Stomach (tissue), 9 donors: Measurements from ENCODE around the gene TFEB. TPM values are rescaled to one million over a fixed set of nuclear protein-coding genes. Genes with fewer than 3 reads are reported as not detected.
A peak's percentile ranks its signal among the peaks of the same experiment; 100 is the strongest.

Experiments used
- DNase-seq, 2 donors: peaks; one replicate each; pipeline versions ENCODE4 v3.0.0 to v3.0.0-alpha.2; 2013 to 2019
- H3K27ac ChIP-seq, 5 donors: fragments of 200-600 bp in 4 of 5; sonication (generic) in 4 of 5; one replicate each; pipeline ENCODE4 v1.5.1; 2013 to 2019; ENCODE audit warnings: mild to moderate bottlenecking in 1 of 5, moderate library complexity in 1 of 5
- H3K27me3 ChIP-seq, 3 donors: fragments of 200-600 bp; sonication (generic); one replicate each; pipeline ENCODE4 v1.5.1; 2017 to 2019; ENCODE audit warnings: mixed run types in 1 of 3
- H3K36me3 ChIP-seq, 4 donors: fragments of 200-600 bp; sonication (generic); 1 replicate in 3 of 4; 2 replicates in 1 of 4; pipeline ENCODE4 v1.5.1; 2016 to 2019
- H3K4me1 ChIP-seq, 4 donors: fragments of 200-600 bp; sonication (generic); one replicate each; pipeline ENCODE4 v1.5.1; 2016 to 2019
- H3K4me3 ChIP-seq, 4 donors: fragments of 200-600 bp; sonication (generic) in 3 of 4; one replicate each; pipeline ENCODE4 v1.5.1; 2016 to 2019; ENCODE audit warnings: mild to moderate bottlenecking in 1 of 4
- H3K9me3 ChIP-seq, 4 donors: fragments of 200-600 bp; sonication (generic); one replicate each; pipeline ENCODE4 v1.5.1; 2016 to 2019
- EP300 ChIP-seq: sonication (generic); formaldehyde crosslinking; IDR thresholded peaks from one replicate; pipeline ENCODE4 v1.6.1; 2017; ENCODE audit warnings: antibody characterized with exemption
- POLR2A ChIP-seq, 4 donors: fragments of 450-650 bp; IDR thresholded peaks; one replicate each; pipeline ENCODE4 v1.6.1; 2016; ENCODE audit warnings: antibody characterized with exemption in 4 of 4, control low read depth in 2 of 4, mild to moderate bottlenecking in 1 of 4, moderate library complexity in 1 of 4
- POLR2AphosphoS5 ChIP-seq, 3 donors: sonication (generic); formaldehyde crosslinking; IDR thresholded peaks; one replicate each; pipeline ENCODE4 v1.6.1; 2016; ENCODE audit warnings: antibody characterized with exemption in 3 of 3
- WGBS, 5 donors: extraction: QIAGEN DNeasy Blood & Tissue Kit in 3 of 5; methylation state at CpG; one replicate each; pipeline versions ENCODE4 v1.1.5 to v1.1.7; 2013 to 2018; 5-methylcytosine and 5-hydroxymethylcytosine counted together
- intact Hi-C: fragments of 100-400 bp; cut with DNase I; formaldehyde crosslinking; loops from one replicate; pipeline ENCODE4 v1.15.1; 2023; ENCODE audit warnings: low total_unique reads
- polyA plus RNA-seq, 3 donors: library from polyadenylated mRNA; stranded (reverse); fragments of 200-250 nt; gene quantifications; one replicate each; pipeline ENCODE4 v1.2.3, GENCODE V29; 2013
- small RNA-seq, 4 donors: library from RNA; depleted of rRNA; stranded (forward); fragments of <200 nt; gene quantifications; one replicate each; pipeline ENCODE3, GENCODE V24; 2016
- total RNA-seq, 5 donors: library from RNA; depleted of rRNA; stranded (reverse); fragments of >200 nt; gene quantifications; one replicate each; pipeline versions ENCODE4 v1.1.0 to v1.2.3, GENCODE V29; 2014 to 2016
- TF ChIP-seq, protein P1 (sequence below), 7 experiments: fragments of 450-650 bp in 4 of 7; fragments of 200-600 bp in 3 of 7; sonication (generic) in 3 of 7; IDR thresholded peaks; one replicate each; pipeline ENCODE4 v1.5.1; 2016 to 2019; ENCODE audit warnings: antibody characterized with exemption in 7 of 7, control low read depth in 2 of 7, mild to moderate bottlenecking in 1 of 7
- donor health status: healthy with polysubstance abuse.
- donor health status: Bipolar disorder and iron deficiency.
- donor health status: healthy.

Gene TFEB
- total and polyA plus RNA-seq, 8 donors: 6.4 to 130 (median 13.5) TPM

DNA sequence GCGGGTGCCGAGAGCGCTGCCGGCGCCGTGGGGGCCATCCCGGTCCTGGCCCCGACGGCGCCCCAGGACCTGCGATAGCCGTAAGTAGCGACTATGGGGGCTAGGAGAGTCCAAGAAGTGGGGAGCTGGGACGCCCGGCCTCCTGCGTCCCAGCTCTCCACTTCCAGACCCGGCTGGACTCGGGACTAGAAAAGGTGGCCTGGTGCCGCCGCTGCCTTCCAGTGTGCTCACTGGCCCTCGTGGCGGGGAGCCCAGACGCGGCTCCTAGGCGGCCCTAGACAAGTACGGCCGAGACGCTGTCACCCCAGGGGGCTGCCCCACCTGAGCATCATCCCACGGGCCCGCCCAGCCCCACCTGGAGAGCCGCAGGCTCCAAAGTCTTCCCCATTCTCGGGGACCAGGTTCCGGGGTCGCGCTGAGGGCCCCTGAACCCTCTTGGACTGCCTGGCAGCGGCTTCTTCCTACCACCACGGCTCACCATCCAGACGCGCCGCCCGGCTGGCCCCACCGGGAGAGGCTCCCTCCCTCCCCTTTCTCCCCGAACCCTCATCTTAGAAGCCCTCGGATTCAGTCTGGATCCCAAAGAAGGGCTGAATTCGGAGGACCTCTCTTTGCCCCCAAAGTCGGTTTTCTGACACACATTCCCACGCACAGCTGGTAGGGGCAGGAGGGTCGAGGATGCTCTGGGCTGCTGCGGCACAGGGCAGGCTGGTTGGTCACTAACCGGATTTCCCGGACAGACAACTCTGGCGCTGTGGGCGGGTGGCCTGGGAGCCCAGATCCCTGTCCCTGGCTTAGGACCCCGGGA lies 98.0 kb downstream of the TFEB start:
- Histone ChIP-seq H3K27me3 (peaks cover 7 to 64% (median 28%) of the 10 kb centered on the region in 3 donors), H3K36me3 (no peaks in the 10 kb centered on the region), H3K27ac (peak overlapping the region in 4 of 5 donors; percentile 20 to 67 (median 60)), H3K9me3 (no peaks in the 10 kb centered on the region), H3K4me3 (peak overlapping the region; percentile 45 to 60 (median 48)), H3K4me1 (peaks cover 24 to 38% (median 29%) of the 10 kb centered on the region in 4 donors)
- intact Hi-C loops: no loop called here
- WGBS, 5 donors: 6 to 11% (median 7%) methylated on average over 19 to 54 of the region's 54 CpGs
- TF ChIP-seq, protein P1, sequence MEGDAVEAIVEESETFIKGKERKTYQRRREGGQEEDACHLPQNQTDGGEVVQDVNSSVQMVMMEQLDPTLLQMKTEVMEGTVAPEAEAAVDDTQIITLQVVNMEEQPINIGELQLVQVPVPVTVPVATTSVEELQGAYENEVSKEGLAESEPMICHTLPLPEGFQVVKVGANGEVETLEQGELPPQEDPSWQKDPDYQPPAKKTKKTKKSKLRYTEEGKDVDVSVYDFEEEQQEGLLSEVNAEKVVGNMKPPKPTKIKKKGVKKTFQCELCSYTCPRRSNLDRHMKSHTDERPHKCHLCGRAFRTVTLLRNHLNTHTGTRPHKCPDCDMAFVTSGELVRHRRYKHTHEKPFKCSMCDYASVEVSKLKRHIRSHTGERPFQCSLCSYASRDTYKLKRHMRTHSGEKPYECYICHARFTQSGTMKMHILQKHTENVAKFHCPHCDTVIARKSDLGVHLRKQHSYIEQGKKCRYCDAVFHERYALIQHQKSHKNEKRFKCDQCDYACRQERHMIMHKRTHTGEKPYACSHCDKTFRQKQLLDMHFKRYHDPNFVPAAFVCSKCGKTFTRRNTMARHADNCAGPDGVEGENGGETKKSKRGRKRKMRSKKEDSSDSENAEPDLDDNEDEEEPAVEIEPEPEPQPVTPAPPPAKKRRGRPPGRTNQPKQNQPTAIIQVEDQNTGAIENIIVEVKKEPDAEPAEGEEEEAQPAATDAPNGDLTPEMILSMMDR (IDR thresholded peaks at IDR 0.05): no peak
- no peak for TF ChIP-seq POLR2AphosphoS5 (IDR thresholded peaks at IDR 0.05)
- TF ChIP-seq POLR2A (IDR thresholded peaks at IDR 0.05): no peak
- TF ChIP-seq EP300: no peak
- DNase-seq: peak; percentile 41 to 60

DNA sequence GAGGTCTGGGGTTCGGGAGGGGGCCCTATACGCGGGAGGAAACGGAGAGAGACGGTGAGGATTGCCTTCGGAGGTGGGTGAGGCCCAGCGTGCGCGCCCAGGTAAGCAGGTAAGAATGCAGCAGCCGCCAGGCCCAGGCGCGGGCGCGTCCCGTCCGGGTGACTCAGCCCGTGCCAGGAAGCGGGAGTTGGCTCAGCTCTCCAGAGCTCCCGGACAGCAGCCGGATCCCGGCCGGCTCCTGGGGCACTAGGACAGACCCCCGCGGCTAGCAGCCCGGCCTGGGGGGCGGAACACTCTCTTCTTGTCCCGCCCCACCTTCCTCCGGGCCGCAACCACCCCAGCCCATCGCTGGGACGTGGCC lies 98.6 kb downstream of the TFEB start:
- H3K36me3 ChIP-seq: no peaks in the 10 kb centered on the region
- H3K4me1 ChIP-seq: peaks cover 24 to 38% (median 29%) of the 10 kb centered on the region in 4 donors
- intact Hi-C loops: no loop called here
- peak; percentile 82 to 89 for DNase-seq
- peak overlapping the region; percentile 45 to 60 (median 48) for H3K4me3 ChIP-seq
- peak overlapping the region in 4 of 5 donors; percentile 20 to 67 (median 60) for H3K27ac ChIP-seq
- peaks cover 7 to 64% (median 28%) of the 10 kb centered on the region in 3 donors for H3K27me3 ChIP-seq
- no peaks in the 10 kb centered on the region for H3K9me3 ChIP-seq
- no peak for TF ChIP-seq EP300
- TF ChIP-seq POLR2AphosphoS5 (IDR thresholded peaks at IDR 0.05): peak in 1 of 3 donors; percentile 40
- 16 to 59% (median 18%) methylated on average over 12 to 31 of the region's 31 CpGs for WGBS, 5 donors

DNA sequence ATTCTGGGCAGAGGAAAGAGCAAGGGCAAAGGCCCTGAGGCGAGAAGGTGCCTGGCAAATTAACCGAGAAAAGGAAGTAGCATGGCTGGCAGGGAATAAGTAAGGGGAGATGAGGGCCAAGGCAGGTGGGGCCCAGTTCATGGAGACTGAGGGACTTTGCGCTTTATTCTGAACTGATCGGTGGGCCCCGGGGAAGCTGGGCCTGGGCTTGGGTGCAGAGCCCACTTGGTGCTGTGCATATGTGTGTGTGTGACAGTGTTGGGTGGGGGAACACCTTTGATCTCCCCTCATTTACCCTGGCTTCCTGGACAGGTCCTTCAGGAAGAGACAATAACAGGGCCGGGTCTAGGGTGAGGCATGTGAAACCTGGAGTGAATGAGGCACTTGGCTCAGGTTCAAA lies 100.0 kb downstream of the TFEB start:
- Histone ChIP-seq H3K4me1 (peaks cover 24 to 38% (median 29%) of the 10 kb centered on the region in 4 donors), H3K4me3 (no peak overlapping the region), H3K36me3 (no peaks in the 10 kb centered on the region), H3K27me3 (peaks cover 7 to 67% (median 28%) of the 10 kb centered on the region in 3 donors), H3K9me3 (no peaks in the 10 kb centered on the region), H3K27ac (no peak overlapping the region)
- intact Hi-C loops: no loop called here
- no peak for DNase-seq
- TF ChIP-seq POLR2AphosphoS5 (IDR thresholded peaks at IDR 0.05) (no peak), POLR2A (IDR thresholded peaks at IDR 0.05) (no peak), EP300 (no peak)
- TF ChIP-seq, protein P1 (IDR thresholded peaks at IDR 0.05): no peak
- 72 to 87% (median 84%) methylated on average over 6 of the region's 6 CpGs for WGBS, 5 donors

DNA sequence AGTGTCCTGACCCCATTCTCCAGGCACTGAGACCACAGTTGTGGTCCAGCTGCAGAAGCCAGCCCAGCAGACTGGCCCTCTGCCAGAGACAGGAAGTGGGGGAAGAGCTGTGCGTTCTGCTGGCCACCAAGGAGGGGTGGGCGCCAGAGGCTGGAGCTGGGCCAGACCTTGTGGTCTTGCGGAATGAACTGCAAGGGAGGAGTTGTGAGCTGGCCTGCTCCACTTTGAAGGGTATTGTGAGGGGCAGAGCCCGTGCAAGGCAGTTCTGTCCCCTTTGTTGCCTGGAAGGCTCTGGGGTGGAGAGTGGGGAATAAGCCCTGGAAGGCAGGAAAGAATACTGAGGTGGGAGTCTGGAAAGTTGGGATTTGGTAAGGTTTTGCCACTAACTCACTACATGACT lies 100.8 kb downstream of the TFEB start:
- Histone ChIP-seq H3K36me3 (no peaks in the 10 kb centered on the region), H3K27me3 (peaks cover 7 to 59% (median 28%) of the 10 kb centered on the region in 3 donors), H3K4me3 (no peak overlapping the region), H3K4me1 (peaks cover 24 to 35% (median 29%) of the 10 kb centered on the region in 4 donors), H3K27ac (no peak overlapping the region), H3K9me3 (no peaks in the 10 kb centered on the region)
- WGBS, 5 donors: 50 to 60% (median 53%) methylated on average over 3 to 4 of the region's 4 CpGs
- TF ChIP-seq POLR2A (IDR thresholded peaks at IDR 0.05) (no peak), EP300 (no peak), POLR2AphosphoS5 (IDR thresholded peaks at IDR 0.05) (no peak)
- TF ChIP-seq, protein P1 (IDR thresholded peaks at IDR 0.05): no peak
- DNase-seq: peak in 1 of 2 donors; percentile 84
- intact Hi-C loops: no loop called here

Small RNAs within 50 kb of the gene (small RNA-seq; reads per million reads assigned to genes)
- 0 reads per million in 4 donors for gene AL365205.3

Other genes starting within 250 kb of the TFEB start
- gene FOXP4, start 189.2 kb downstream of the TFEB start, total RNA-seq: 10 to 100 TPM in 4 of 5 donors, 1 to 10 TPM in 1; 7.9 to 70.4 (median 40.3) TPM
- 10 to 100 TPM; 14.3 to 33.7 (median 27.6) TPM for gene FOXP4, start 189.2 kb downstream of the TFEB start, polyA plus RNA-seq
- gene MDFI, start 97.1 kb downstream of the TFEB start, total RNA-seq: 1 to 10 TPM in 4 of 5 donors, not detected in 1; 4.1 to 8.3 (median 6.6) TPM
- 10 to 100 TPM in 2 of 3 donors, 1 to 10 TPM in 1; 3.7 to 17.2 (median 14.9) TPM for gene MDFI, start 97.1 kb downstream of the TFEB start, polyA plus RNA-seq
- gene PGC, start 11.8 kb upstream of the TFEB start, total RNA-seq: over 10,000 TPM in 1 of 5 donors, 1,000 to 10,000 TPM in 3, 100 to 1,000 TPM in 1; 101 to 32,926 (median 1,172) TPM
- over 10,000 TPM in 2 of 3 donors, 1,000 to 10,000 TPM in 1; 8,432 to 48,206 (median 26,682) TPM for gene PGC, start 11.8 kb upstream of the TFEB start, polyA plus RNA-seq
- 10 to 100 TPM in 1 of 5 donors, 1 to 10 TPM in 3, under 1 TPM in 1; 0.29 to 22.2 (median 3.1) TPM for gene FRS3, start 44.3 kb upstream of the TFEB start, total RNA-seq
- gene FRS3, start 44.3 kb upstream of the TFEB start, polyA plus RNA-seq: 1 to 10 TPM; 2.9 to 4.4 (median 4.1) TPM
- gene PRICKLE4, start 45.2 kb upstream of the TFEB start, total RNA-seq: 10 to 100 TPM in 3 of 5 donors, 1 to 10 TPM in 2; 4.4 to 77.0 (median 27.8) TPM
- 1 to 10 TPM in 2 of 3 donors, not detected in 1; 1.9 to 4.8 TPM for gene PRICKLE4, start 45.2 kb upstream of the TFEB start, polyA plus RNA-seq
- gene TOMM6, start 52.1 kb upstream of the TFEB start, total RNA-seq: 100 to 1,000 TPM in 2 of 5 donors, 10 to 100 TPM in 3; 11.9 to 159 (median 68.7) TPM
- gene TOMM6, start 52.1 kb upstream of the TFEB start, polyA plus RNA-seq: 100 to 1,000 TPM; 308 to 343 (median 323) TPM
- gene USP49, start 159.8 kb upstream of the TFEB start, total RNA-seq: 10 to 100 TPM in 2 of 5 donors, 1 to 10 TPM in 3; 4.0 to 26.3 (median 5.7) TPM
- 1 to 10 TPM in 1 of 3 donors, under 1 TPM in 2; 0.50 to 1.2 (median 0.58) TPM for gene USP49, start 159.8 kb upstream of the TFEB start, polyA plus RNA-seq
- 10 to 100 TPM in 4 of 5 donors, 1 to 10 TPM in 1; 1.2 to 34.4 (median 18.8) TPM for gene MED20, start 185.5 kb upstream of the TFEB start, total RNA-seq
- gene MED20, start 185.5 kb upstream of the TFEB start, polyA plus RNA-seq: 1 to 10 TPM; 6.1 to 9.8 (median 7.2) TPM
- 10 to 100 TPM in 2 of 5 donors, 1 to 10 TPM in 2, not detected in 1; 1.8 to 65.2 (median 10.1) TPM for gene BYSL, start 185.9 kb upstream of the TFEB start, total RNA-seq
- 10 to 100 TPM in 2 of 3 donors, 1 to 10 TPM in 1; 8.6 to 11.9 (median 10.6) TPM for gene BYSL, start 185.9 kb upstream of the TFEB start, polyA plus RNA-seq
- gene CCND3, start 206.2 kb upstream of the TFEB start, total RNA-seq: 100 to 1,000 TPM in 2 of 5 donors, 10 to 100 TPM in 3; 40.6 to 193 (median 84.2) TPM
- 10 to 100 TPM; 75.3 to 77.2 (median 75.9) TPM for gene CCND3, start 206.2 kb upstream of the TFEB start, polyA plus RNA-seq